Spleen (tissue), 11 donors: ENCODE data around the gene ARMC6. TPM values are rescaled to one million over a fixed set of nuclear protein-coding genes. Genes with fewer than 3 reads are reported as not detected.

Experiments used
- DNase-seq: peaks from one replicate; pipeline ENCODE4 v3.0.0-alpha.2; 2020
- H3K27ac ChIP-seq, 8 donors: fragments of 200-600 bp; sonication (generic) in 7 of 8; 1 replicate in 4 of 8; 2 replicates in 4 of 8; pipeline versions ENCODE4 v1.5.0 to v1.8.0; 2016 to 2021; ENCODE audit warnings: inconsistent platforms in 4 of 8, mild to moderate bottlenecking in 4 of 8, moderate library complexity in 1 of 8
- H3K27me3 ChIP-seq, 7 donors: fragments of 200-600 bp; sonication (generic) in 6 of 7; replicated peaks in 1 of 7; 1 replicate in 4 of 7; 2 replicates in 3 of 7; pipeline versions ENCODE4 v1.5.0 to v1.8.0; 2016 to 2021; ENCODE audit warnings: inconsistent platforms in 3 of 7, mild to moderate bottlenecking in 1 of 7
- H3K36me3 ChIP-seq, 6 donors: fragments of 200-600 bp; sonication (generic) in 5 of 6; 1 replicate in 4 of 6; 2 replicates in 2 of 6; pipeline versions ENCODE4 v1.5.0 to v1.8.0; 2016 to 2021; ENCODE audit warnings: inconsistent platforms in 2 of 6
- H3K4me1 ChIP-seq, 6 donors: fragments of 200-600 bp; sonication (generic) in 5 of 6; 1 replicate in 3 of 6; 2 replicates in 3 of 6; pipeline versions ENCODE4 v1.5.0 to v1.8.0; 2016 to 2021; ENCODE audit warnings: inconsistent platforms in 3 of 6
- H3K4me3 ChIP-seq, 8 donors: fragments of 200-600 bp; sonication (generic) in 7 of 8; 1 replicate in 4 of 8; 2 replicates in 4 of 8; pipeline versions ENCODE4 v1.5.0 to v1.8.0; 2016 to 2021; ENCODE audit warnings: inconsistent platforms in 4 of 8, mild to moderate bottlenecking in 4 of 8, moderate library complexity in 2 of 8
- H3K9me3 ChIP-seq, 8 donors: fragments of 200-600 bp; sonication (generic) in 7 of 8; 1 replicate in 4 of 8; 2 replicates in 4 of 8; pipeline versions ENCODE4 v1.5.0 to v1.8.0; 2016 to 2021; ENCODE audit warnings: inconsistent platforms in 4 of 8
- CTCF ChIP-seq, 11 experiments: fragments of 200-600 bp in 7 of 11; fragments of 450-650 bp in 4 of 11; sonication (generic) in 4 of 11; IDR thresholded peaks in 8 of 11; conservative IDR thresholded peaks in 3 of 11; 1 replicate in 7 of 11; 2 replicates in 4 of 11; pipeline versions ENCODE4 v1.4.0 to v1.8.0; 2016 to 2021; ENCODE audit warnings: antibody characterized with exemption in 11 of 11, inconsistent platforms in 4 of 11, mild to moderate bottlenecking in 1 of 11
- POLR2A ChIP-seq, 3 donors: fragments of 450-650 bp; IDR thresholded peaks; one replicate each; pipeline ENCODE4 v1.5.1; 2017; ENCODE audit warnings: antibody characterized with exemption in 3 of 3, mild to moderate bottlenecking in 1 of 3
- POLR2AphosphoS5 ChIP-seq, 3 donors: sonication (generic); formaldehyde crosslinking; IDR thresholded peaks; one replicate each; pipeline ENCODE4 v1.5.1; 2017; ENCODE audit warnings: antibody characterized with exemption in 3 of 3
- WGBS, 5 donors: extraction: QIAGEN DNeasy Blood & Tissue Kit in 3 of 5; methylation state at CpG; one replicate each; pipeline versions ENCODE4 v1.1.5 to v1.1.7; 2013 to 2018; 5-methylcytosine and 5-hydroxymethylcytosine counted together
- intact Hi-C: fragments of 100-400 bp; cut with DNase I; formaldehyde crosslinking; loops from one replicate; pipeline ENCODE4 v1.15.0; 2023; ENCODE audit warnings: low total_unique reads
- polyA plus RNA-seq, 3 donors: library from polyadenylated mRNA; stranded (reverse); fragments of 200-250 nt; gene quantifications; one replicate each; pipeline ENCODE4 v1.2.1, GENCODE V29; 2013
- total RNA-seq, 7 donors: library from RNA; depleted of rRNA in 3 of 7; stranded (reverse); fragments of >200 nt in 3 of 7; fragmentation: NEBNext Ultra II Directional in 4 of 7; extraction: Animal tissue kit (Norgen Biotek cat#: 25700) in 4 of 7; gene quantifications; one replicate each; pipeline versions ENCODE4 v1.1.0 to v1.2.1, GENCODE V29; 2016 to 2021
- donor health status: healthy with polysubstance abuse.
- donor health status: DM: no; HTN: no; CAD: no; lungs with moderate emphysema.
- donor health status: DM: no; HTN: no; CAD: no.
- donor health status: Bipolar disorder and iron deficiency.
- donor health status: healthy.
- donor health status: DM: no; HTN: no; CAD: no.
- donor health status: DM: yes; HTN: yes; CAD: no.

Gene ARMC6
- total and polyA plus RNA-seq, 10 donors: 17.2 to 29.0 (median 25.6) TPM

- WGBS, 5 donors: 93 to 98% (median 96%) methylated on average over 14 of the region's 14 CpGs
- Histone ChIP-seq H3K9me3 (no peaks in the 10 kb centered on the region), H3K27ac (no peak overlapping the region), H3K4me3 (no peak overlapping the region), H3K4me1 (peaks cover 5 to 16% (median 7%) of the 10 kb centered on the region in 6 donors), H3K36me3 (peaks cover 0 to 67% (median 45%) of the 10 kb centered on the region in 6 donors), H3K27me3 (peaks cover 0 to 7% (median 0%) of the 10 kb centered on the region in 7 donors)
- intact Hi-C loops: no loop called here
- DNase-seq: no peak
- no peak for TF ChIP-seq POLR2AphosphoS5 (IDR thresholded peaks at IDR 0.05)
- TF ChIP-seq POLR2A (IDR thresholded peaks at IDR 0.05): no peak
- no peak for TF ChIP-seq CTCF (IDR thresholded peaks at IDR 0.05 in 8 of 11, conservative IDR thresholded peaks at IDR 0.05 in 3 of 11)
Observed at GRCh38 chr19:18991468-18991867, 41.9 kb upstream of the ARMC6 start.

GRCh38 chr19:18992696-18993095 is 40.7 kb upstream of the ARMC6 start:
- Histone ChIP-seq H3K36me3 (peaks cover 0 to 79% (median 48%) of the 10 kb centered on the region in 6 donors), H3K27ac (no peak overlapping the region), H3K27me3 (no peaks in the 10 kb centered on the region), H3K4me3 (no peak overlapping the region), H3K9me3 (no peaks in the 10 kb centered on the region), H3K4me1 (peaks cover 0 to 6% (median 0%) of the 10 kb centered on the region in 6 donors)
- WGBS, 5 donors: 93 to 99% (median 94%) methylated on average over 8 of the region's 8 CpGs
- no peak for DNase-seq
- TF ChIP-seq CTCF (IDR thresholded peaks at IDR 0.05 in 8 of 11, conservative IDR thresholded peaks at IDR 0.05 in 3 of 11): no peak
- TF ChIP-seq POLR2AphosphoS5 (IDR thresholded peaks at IDR 0.05): no peak
- no peak for TF ChIP-seq POLR2A (IDR thresholded peaks at IDR 0.05)
- intact Hi-C loops: no loop called here

GRCh38 chr19:18993115-18993514 is 40.3 kb upstream of the ARMC6 start:
- DNase-seq: no peak
- Histone ChIP-seq H3K27me3 (no peaks in the 10 kb centered on the region), H3K27ac (no peak overlapping the region), H3K4me3 (no peak overlapping the region), H3K4me1 (peaks cover 0 to 7% (median 0%) of the 10 kb centered on the region in 6 donors), H3K36me3 (peaks cover 0 to 83% (median 48%) of the 10 kb centered on the region in 6 donors), H3K9me3 (no peaks in the 10 kb centered on the region)
- TF ChIP-seq CTCF (IDR thresholded peaks at IDR 0.05 in 8 of 11, conservative IDR thresholded peaks at IDR 0.05 in 3 of 11): no peak
- no peak for TF ChIP-seq POLR2AphosphoS5 (IDR thresholded peaks at IDR 0.05)
- TF ChIP-seq POLR2A (IDR thresholded peaks at IDR 0.05): no peak
- intact Hi-C loops: no loop called here
- WGBS, 5 donors: 90 to 94% (median 93%) methylated on average over 10 of the region's 10 CpGs

GRCh38 chr19:18995804-18996241 is 37.6 kb upstream of the ARMC6 start:
- Histone ChIP-seq H3K4me3 (no peak overlapping the region), H3K27me3 (no peaks in the 10 kb centered on the region), H3K4me1 (peaks cover 0 to 28% (median 11%) of the 10 kb centered on the region in 6 donors), H3K27ac (no peak overlapping the region), H3K9me3 (no peaks in the 10 kb centered on the region), H3K36me3 (peaks cover 0 to 100% (median 60%) of the 10 kb centered on the region in 6 donors)
- TF ChIP-seq CTCF (IDR thresholded peaks at IDR 0.05 in 8 of 11, conservative IDR thresholded peaks at IDR 0.05 in 3 of 11) (peak in 6 of 11 experiments; percentile 29 to 51 (median 33)), POLR2A (IDR thresholded peaks at IDR 0.05) (no peak), POLR2AphosphoS5 (IDR thresholded peaks at IDR 0.05) (peak in 1 of 3 donors; percentile 21)
- intact Hi-C loops: no loop called here
- DNase-seq: no peak
- 66 to 83% (median 78%) methylated on average over 5 of the region's 5 CpGs for WGBS, 5 donors
